ENCODE data around the gene C1QTNF8. TPM values are rescaled to one million over a fixed set of nuclear protein-coding genes. Genes with fewer than 3 reads are reported as not detected.
A peak's percentile ranks its signal among the peaks of the same experiment; 100 is the strongest.

Gene C1QTNF8
- polyA plus RNA-seq, 2 of the 4 experiments (the other 2 are of a cell fraction): not detected

- no peak overlapping the region for H3K27ac ChIP-seq
- CTCF ChIA-PET: interaction anchor here (1.1 kb wide), 1 partner anchor 8 kb away, joined by 4 read pairs; no protein-coding TSS in a partner anchor
- FAIRE-seq (no peak), DNase-seq (ENCODE audit: low read depth in 1 of 2, low spot score in 1 of 2) (no peak), ATAC-seq (no peak)
- no peaks in the 10 kb centered on the region for H3K9me3 ChIP-seq
- POLR2A ChIA-PET: no interaction called here
- TF ChIP-seq CTCF (IDR thresholded peaks at IDR 0.05) (no peak), JUN (IDR thresholded peaks at IDR 0.05) (no peak), ZSCAN20 (CRISPR knock-in tag; IDR thresholded peaks at IDR 0.05) (no peak), FOSL2 (IDR thresholded peaks at IDR 0.05) (no peak), FOSL2 (CRISPR knock-in tag; IDR thresholded peaks at IDR 0.05) (no peak), MAFK (IDR thresholded peaks at IDR 0.05; ENCODE audit: partially characterized antibody) (no peak), POLR2A (IDR thresholded peaks at IDR 0.05; ENCODE audit: low read length) (no peak), HES2 (IDR thresholded peaks at IDR 0.05) (no peak), HOXB13 (CRISPR knock-in tag; IDR thresholded peaks at IDR 0.05; ENCODE audit: low read depth) (no peak), CBX2 (IDR thresholded peaks at IDR 0.05; ENCODE audit: borderline replicate concordance, low read depth) (no peak), RAD21 (conservative IDR thresholded peaks at IDR 0.05 in 1 of 2, IDR thresholded peaks at IDR 0.05 in 1 of 2) (no peak), PBX3 (IDR thresholded peaks at IDR 0.05) (no peak), TFCP2L1 (CRISPR knock-in tag; IDR thresholded peaks at IDR 0.05) (no peak)
- H3K4me3 ChIP-seq: no peak overlapping the region
- no peak overlapping the region for H3K4me2 ChIP-seq
- 81% methylated on average over 8 of the region's 11 CpGs for WGBS (ENCODE audit: missing lambda C conversion rate)
- peaks cover 15% of the 10 kb centered on the region for H3K4me1 ChIP-seq
Observed at GRCh38 chr16:1049976-1050247, 46.1 kb downstream of the C1QTNF8 start.

GRCh38 chr16:1049113-1049975 is 46.7 kb downstream of the C1QTNF8 start:
- POLR2A ChIA-PET: no interaction called here
- FAIRE-seq (no peak), ATAC-seq (no peak; a peak in 1 of 6 replicates), DNase-seq (ENCODE audit: low read depth in 1 of 2, low spot score in 1 of 2) (no peak)
- H3K27ac ChIP-seq: peak overlapping the region; percentile 70 to 76; a peak in 4 of 6 replicates
- no peak for TF ChIP-seq CEBPB (IDR thresholded peaks at IDR 0.05)
- TF ChIP-seq GATA3 (IDR thresholded peaks at IDR 0.05; ENCODE audit: borderline replicate concordance): no peak
- TF ChIP-seq RARB (CRISPR knock-in tag; IDR thresholded peaks at IDR 0.05): no peak
- no peak for TF ChIP-seq MAX (IDR thresholded peaks at IDR 0.05)
- TF ChIP-seq RAD21 (conservative IDR thresholded peaks at IDR 0.05 in 1 of 2, IDR thresholded peaks at IDR 0.05 in 1 of 2): no peak
- TF ChIP-seq CTCF (IDR thresholded peaks at IDR 0.05): no peak
- no peak for TF ChIP-seq REST (IDR thresholded peaks at IDR 0.05)
- no peak for TF ChIP-seq E2F6 (IDR thresholded peaks at IDR 0.05; ENCODE audit: borderline replicate concordance, low read depth)
- TF ChIP-seq SMC3 (IDR thresholded peaks at IDR 0.05): no peak
- TF ChIP-seq EHF (CRISPR knock-in tag; IDR thresholded peaks at IDR 0.05): no peak
- TF ChIP-seq MAZ (IDR thresholded peaks at IDR 0.05; ENCODE audit: borderline replicate concordance, low read depth, low read length): no peak
- no peak for TF ChIP-seq RNF2 (IDR thresholded peaks at IDR 0.05; ENCODE audit: borderline replicate concordance, low read depth)
- no peak for TF ChIP-seq EHMT2 (IDR thresholded peaks at IDR 0.05; ENCODE audit: low read depth)
- TF ChIP-seq TP53 (CRISPR knock-in tag; IDR thresholded peaks at IDR 0.05): no peak
- no peak for TF ChIP-seq JUNB (IDR thresholded peaks at IDR 0.05)
- no peak overlapping the region; the same call in 2 of the 3 replicates for H3K4me2 ChIP-seq
- H3K4me1 ChIP-seq: peaks cover 18% of the 10 kb centered on the region
- H3K9me3 ChIP-seq: no peaks in the 10 kb centered on the region
- CTCF ChIA-PET: interaction anchor here (1.1 to 14.4 kb wide), 2 partner anchors 8 to 9 kb away, joined by 4 to 153 read pairs; no protein-coding TSS in a partner anchor
- WGBS (ENCODE audit: missing lambda C conversion rate): 84% methylated on average over 16 of the region's 31 CpGs
- H3K4me3 ChIP-seq: no peak overlapping the region

All from A549 (cell line).